ENCODE results near the gene SLC29A2.

The SLC29A2 gene

DNA sequence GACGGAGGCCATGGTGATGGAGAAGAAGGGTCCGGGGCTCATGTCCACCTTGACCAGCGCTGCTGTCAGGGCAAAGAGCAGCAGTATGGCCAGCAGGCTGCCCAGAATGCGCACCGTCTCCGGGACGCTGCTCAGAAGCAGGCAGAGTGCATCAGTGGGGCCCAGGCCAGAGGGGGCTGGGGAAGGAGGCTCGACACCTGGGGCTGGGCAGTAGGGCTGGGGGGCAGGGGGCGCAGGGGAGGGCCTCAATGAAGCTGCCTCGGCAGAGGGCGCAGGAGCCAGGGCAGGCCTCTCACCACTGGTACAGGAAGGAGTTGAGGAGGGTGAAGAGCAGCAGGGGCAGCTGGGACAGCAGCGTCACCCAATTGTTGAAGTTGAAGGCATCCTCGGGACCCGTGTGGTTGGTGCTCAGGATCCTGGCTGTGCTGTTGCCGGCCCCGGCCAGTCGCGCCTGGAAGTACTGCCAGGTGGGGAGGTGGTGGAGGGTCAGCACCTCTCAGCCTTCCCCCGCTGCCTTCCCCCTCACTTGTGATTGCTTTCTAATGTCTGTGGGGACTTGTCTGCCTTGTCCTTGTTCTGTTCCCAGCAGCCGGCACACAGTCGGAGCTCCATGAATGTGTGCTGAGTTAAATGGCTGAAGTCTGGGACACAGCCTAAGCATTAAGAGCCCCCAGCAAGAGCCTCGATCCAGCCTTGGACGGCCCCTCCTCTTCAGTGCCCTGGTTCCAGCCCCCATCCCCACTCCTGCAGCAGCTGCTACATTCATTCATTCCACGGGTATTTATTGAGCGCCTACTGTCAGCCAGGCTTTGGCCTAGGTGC, 2.3 kb downstream of the SLC29A2 start:
- TF ChIP-seq, protein P1, sequence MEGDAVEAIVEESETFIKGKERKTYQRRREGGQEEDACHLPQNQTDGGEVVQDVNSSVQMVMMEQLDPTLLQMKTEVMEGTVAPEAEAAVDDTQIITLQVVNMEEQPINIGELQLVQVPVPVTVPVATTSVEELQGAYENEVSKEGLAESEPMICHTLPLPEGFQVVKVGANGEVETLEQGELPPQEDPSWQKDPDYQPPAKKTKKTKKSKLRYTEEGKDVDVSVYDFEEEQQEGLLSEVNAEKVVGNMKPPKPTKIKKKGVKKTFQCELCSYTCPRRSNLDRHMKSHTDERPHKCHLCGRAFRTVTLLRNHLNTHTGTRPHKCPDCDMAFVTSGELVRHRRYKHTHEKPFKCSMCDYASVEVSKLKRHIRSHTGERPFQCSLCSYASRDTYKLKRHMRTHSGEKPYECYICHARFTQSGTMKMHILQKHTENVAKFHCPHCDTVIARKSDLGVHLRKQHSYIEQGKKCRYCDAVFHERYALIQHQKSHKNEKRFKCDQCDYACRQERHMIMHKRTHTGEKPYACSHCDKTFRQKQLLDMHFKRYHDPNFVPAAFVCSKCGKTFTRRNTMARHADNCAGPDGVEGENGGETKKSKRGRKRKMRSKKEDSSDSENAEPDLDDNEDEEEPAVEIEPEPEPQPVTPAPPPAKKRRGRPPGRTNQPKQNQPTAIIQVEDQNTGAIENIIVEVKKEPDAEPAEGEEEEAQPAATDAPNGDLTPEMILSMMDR (IDR thresholded peaks at IDR 0.05) = no peak

DNA sequence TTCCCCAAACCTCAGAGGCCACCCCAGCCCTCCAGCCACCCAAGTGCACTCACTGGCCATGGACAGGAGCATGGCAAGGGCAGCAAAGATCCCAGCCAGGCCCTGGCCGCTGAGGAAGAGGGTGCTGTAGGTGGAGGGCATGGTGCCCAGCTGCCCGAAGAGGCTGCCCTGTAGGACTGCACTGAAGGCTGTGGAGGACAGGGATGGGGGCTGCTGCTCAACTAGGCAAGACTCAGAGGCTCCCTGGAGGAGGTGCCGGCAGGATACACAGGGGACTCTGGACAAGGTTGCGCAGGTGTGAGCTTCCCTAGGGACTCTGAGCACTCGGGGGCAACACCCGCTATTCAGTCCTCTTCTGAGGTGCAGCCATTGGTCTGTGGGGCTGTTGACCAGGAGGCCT, 3.1 kb downstream of the SLC29A2 start:
- TF ChIP-seq, protein P1 (IDR thresholded peaks at IDR 0.05) = no peak

DNA sequence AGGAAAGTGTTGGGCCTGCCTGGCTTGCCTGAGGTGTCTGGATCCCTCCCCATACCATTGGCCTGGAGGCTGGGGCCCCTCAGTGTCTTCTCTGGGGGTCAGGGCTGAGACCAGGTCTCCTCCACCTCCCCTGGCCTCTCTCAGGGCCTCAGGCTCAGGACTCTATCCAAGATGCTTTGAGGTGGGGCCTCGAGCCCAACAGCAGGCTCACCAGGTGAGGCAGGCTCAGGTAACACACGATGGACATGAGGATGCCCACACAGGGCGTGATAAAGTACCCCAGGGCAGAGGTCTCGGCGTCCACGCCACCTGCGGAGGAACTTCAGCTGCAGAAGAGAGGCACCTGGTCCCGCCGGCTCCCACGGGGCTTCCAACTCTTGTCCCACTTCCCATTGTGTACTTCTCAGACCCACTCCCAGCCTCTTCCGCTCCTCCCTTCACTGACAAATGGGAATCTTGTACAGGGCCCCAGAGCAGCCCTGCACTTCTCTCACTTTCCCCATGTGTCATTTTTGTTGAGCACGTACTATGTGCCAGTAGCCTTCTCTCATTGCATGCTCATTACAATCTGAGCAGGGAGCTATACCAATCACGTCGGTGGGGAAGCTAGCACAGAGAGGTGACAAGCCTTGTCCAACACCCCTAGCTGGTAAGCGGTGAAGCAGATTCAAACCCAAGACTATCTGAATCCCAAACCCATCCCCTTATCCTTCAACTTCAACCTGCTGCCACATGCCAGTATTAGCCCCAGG, 3.8 kb downstream of the SLC29A2 start:
- TF ChIP-seq, protein P1 (IDR thresholded peaks at IDR 0.05) = no peak

DNA sequence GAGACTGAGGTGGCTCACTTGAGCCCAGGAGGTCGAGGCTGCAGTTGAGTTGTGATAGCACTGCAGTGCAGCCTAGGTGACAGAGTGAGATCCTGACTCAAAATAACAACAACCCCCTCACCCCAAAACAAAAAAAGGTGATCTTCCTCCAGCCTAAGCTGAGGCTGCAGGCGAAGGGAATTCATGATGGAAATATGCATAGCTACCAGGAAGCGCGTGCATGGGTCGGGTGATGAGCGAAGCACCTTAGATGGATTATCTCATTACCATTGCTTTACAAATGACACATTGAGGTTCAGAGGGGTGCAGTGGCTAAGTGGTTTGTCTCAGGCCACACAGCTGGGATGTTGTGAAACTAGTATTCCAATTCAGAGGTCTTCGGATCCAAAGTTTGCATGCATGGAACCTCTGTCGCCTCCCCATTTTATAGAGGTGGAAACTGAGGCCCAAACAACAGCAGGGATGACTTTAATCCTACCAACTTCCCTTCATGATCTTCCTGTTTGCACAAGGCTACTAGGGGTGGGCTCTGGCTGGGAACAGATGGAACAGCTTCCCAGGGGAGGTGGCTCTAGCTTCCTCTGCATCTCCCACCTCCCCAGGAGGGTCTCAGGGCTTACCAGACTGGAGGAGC, 4.6 kb downstream of the SLC29A2 start:
- TF ChIP-seq, protein P1 (IDR thresholded peaks at IDR 0.05) = no peak

DNA sequence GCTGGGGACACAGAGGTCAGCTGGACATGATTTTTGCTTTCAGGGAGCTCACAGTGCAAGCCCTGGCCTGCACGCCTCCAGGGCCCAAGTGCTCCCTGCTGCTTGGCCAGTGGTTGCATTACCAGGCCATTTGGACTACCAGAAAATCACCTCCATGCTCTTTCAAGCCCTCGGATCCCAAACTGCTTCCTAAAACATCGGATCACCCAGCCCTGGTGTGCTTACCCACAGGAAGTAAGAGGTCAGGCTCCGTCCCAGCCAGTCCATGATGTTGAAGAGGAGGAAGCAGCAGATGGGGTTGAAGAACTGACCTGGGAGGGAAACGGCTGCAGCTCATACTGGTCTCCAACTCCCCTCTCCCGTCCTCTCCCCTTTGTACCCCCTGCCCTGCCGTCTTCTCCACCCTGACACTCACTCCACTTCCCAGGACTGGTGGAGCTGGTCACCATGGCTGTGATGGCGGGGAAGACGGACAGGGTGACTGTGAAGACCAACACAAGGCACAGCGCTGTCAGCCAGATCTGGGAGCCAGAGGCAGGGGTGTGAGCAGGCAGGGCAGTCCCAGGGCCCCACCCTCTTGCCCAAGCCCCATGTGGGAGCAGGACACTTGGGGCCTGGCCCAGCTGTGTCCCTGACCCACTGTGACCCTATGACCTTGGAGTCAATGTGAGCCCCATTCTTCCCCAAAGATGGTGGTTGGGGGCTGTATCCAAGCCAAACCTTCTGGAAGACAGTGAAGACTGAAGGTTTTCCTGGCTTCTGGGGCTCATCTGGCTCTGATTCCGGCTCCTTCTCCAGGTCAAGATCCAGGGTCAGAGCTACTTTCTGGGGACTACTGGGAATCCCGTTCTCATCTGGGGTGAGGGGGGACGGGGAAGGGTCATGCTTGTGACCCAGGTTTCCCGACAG, 5.6 kb downstream of the SLC29A2 start:
- TF ChIP-seq, protein P1 (IDR thresholded peaks at IDR 0.05) = no peak

DNA sequence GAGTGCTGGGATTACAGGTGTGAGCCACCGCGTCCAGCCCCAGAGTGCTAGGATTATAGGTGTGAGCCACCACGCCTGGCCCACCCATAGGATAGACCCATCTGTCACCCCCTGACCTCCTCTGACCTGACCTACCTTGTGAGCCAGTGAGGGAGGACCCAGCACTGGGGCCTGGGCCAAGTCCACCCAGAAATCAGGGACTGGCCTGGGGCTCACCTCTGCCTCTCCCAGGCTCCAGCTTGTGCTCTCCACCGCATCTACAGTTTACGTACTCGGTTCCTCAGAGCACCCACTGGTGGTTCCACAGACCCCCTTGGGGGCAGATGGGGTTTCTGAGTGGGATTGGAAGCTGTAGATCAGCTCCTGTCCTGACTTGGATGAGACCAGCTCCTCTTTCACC, 6.4 kb downstream of the SLC29A2 start:
- TF ChIP-seq, protein P1 (IDR thresholded peaks at IDR 0.05) = no peak

Data from LNCAP (cell line).